Liver (tissue), 9 donors: ENCODE measurements around the gene ZNRF2. TPM values are rescaled to one million over a fixed set of nuclear protein-coding genes. Genes with fewer than 3 reads are reported as not detected.

ENCODE experiments used
- DNase-seq: peaks from one replicate; pipeline ENCODE4 v3.0.0-alpha.2; 2017; ENCODE audit warnings: low spot score
- H3K27ac ChIP-seq, 2 donors: one replicate each; pipeline ENCODE4 v1.7.0; 2013; ENCODE audit warnings: inconsistent platforms in 2 of 2, low read length in 2 of 2, control low read depth in 1 of 2, low read depth in 1 of 2, mild to moderate bottlenecking in 1 of 2
- H3K27me3 ChIP-seq, 4 donors: one replicate each; pipeline versions ENCODE4 v1.6.1 to v1.7.0; 2013; ENCODE audit warnings: low read length in 3 of 4, inconsistent platforms in 1 of 4, mild to moderate bottlenecking in 1 of 4, moderate library complexity in 1 of 4; ENCODE audit not compliant: control insufficient read depth in 4 of 4, insufficient read depth in 4 of 4
- H3K36me3 ChIP-seq, 4 donors: one replicate each; pipeline versions ENCODE4 v1.6.1 to v1.7.0; 2013; ENCODE audit warnings: low read length in 3 of 4, mild to moderate bottlenecking in 3 of 4, low read depth in 1 of 4, moderate library complexity in 1 of 4; ENCODE audit not compliant: control insufficient read depth in 4 of 4, insufficient read depth in 3 of 4
- H3K4me1 ChIP-seq, 4 donors: one replicate each; pipeline versions ENCODE4 v1.6.1 to v1.7.0; 2013; ENCODE audit warnings: low read length in 3 of 4, mild to moderate bottlenecking in 3 of 4, moderate library complexity in 1 of 4; ENCODE audit not compliant: control insufficient read depth in 4 of 4, insufficient read depth in 4 of 4
- H3K4me3 ChIP-seq, 3 donors: one replicate each; pipeline versions ENCODE4 v1.6.1 to v1.7.0; 2013; ENCODE audit warnings: low read length in 3 of 3, control low read depth in 1 of 3, low read depth in 1 of 3, mild to moderate bottlenecking in 1 of 3
- H3K9ac ChIP-seq, 2 donors: one replicate each; pipeline ENCODE4 v1.7.0; 2013; ENCODE audit warnings: low read length in 2 of 2, mild to moderate bottlenecking in 2 of 2, moderate library complexity in 2 of 2, control low read depth in 1 of 2, low read depth in 1 of 2
- H3K9me3 ChIP-seq, 4 donors: one replicate each; pipeline versions ENCODE4 v1.6.1 to v1.7.0; 2013; ENCODE audit warnings: low read length in 3 of 4; ENCODE audit not compliant: control insufficient read depth in 4 of 4
- ATF3 ChIP-seq: IDR thresholded peaks from 2 replicates; pipeline ENCODE4 v1.6.1; 2016; ENCODE audit warnings: antibody characterized with exemption
- CTCF ChIP-seq: fragments of 150-350 bp; IDR thresholded peaks from 2 replicates; pipeline ENCODE4 v1.5.1; 2017; ENCODE audit warnings: improper control_type of control experiment, low read depth, low read length; ENCODE audit not compliant: missing input control
- EGR1 ChIP-seq, 2 donors: IDR thresholded peaks; 2 replicates each; pipeline ENCODE4 v1.6.1; 2016 to 2018; ENCODE audit warnings: antibody characterized with exemption in 2 of 2, low read depth in 2 of 2
- FOXA1 ChIP-seq: IDR thresholded peaks from 2 replicates; pipeline ENCODE4 v1.6.1; 2016; ENCODE audit warnings: antibody characterized with exemption
- FOXA2 ChIP-seq: IDR thresholded peaks from 2 replicates; pipeline ENCODE4 v1.6.1; 2016; ENCODE audit warnings: antibody characterized with exemption
- GABPA ChIP-seq, 2 donors: IDR thresholded peaks in 1 of 2; conservative IDR thresholded peaks in 1 of 2; 2 replicates each; pipeline ENCODE4 v1.6.1; 2016; ENCODE audit warnings: antibody characterized with exemption in 2 of 2, mild to moderate bottlenecking in 1 of 2, moderate library complexity in 1 of 2
- HNF4A ChIP-seq, 2 donors: conservative IDR thresholded peaks; 2 replicates each; pipeline ENCODE4 v1.6.1; 2016; ENCODE audit warnings: antibody characterized with exemption in 2 of 2, mild to moderate bottlenecking in 2 of 2
- HNF4G ChIP-seq: IDR thresholded peaks from 2 replicates; pipeline ENCODE4 v1.6.1; 2016; ENCODE audit warnings: antibody characterized with exemption
- JUND ChIP-seq, 2 donors: IDR thresholded peaks; 2 replicates each; pipeline ENCODE4 v1.6.1; 2016; ENCODE audit warnings: antibody characterized with exemption in 2 of 2
- MAX ChIP-seq: IDR thresholded peaks from 2 replicates; pipeline ENCODE4 v1.6.1; 2016; ENCODE audit warnings: antibody characterized with exemption
- NR2F2 ChIP-seq: IDR thresholded peaks from 2 replicates; pipeline ENCODE4 v1.6.1; 2016; ENCODE audit warnings: antibody characterized with exemption
- RAD21 ChIP-seq, 2 donors: IDR thresholded peaks; 2 replicates each; pipeline ENCODE4 v1.6.1; 2016; ENCODE audit warnings: antibody characterized with exemption in 2 of 2, mild to moderate bottlenecking in 2 of 2
- REST ChIP-seq: IDR thresholded peaks from 2 replicates; pipeline ENCODE4 v1.6.1; 2016; ENCODE audit warnings: antibody characterized with exemption, mild to moderate bottlenecking
- RXRA ChIP-seq, 2 donors: IDR thresholded peaks; 2 replicates each; pipeline ENCODE4 v1.6.1; 2017 to 2018; ENCODE audit warnings: antibody characterized with exemption in 2 of 2, mild to moderate bottlenecking in 1 of 2
- SP1 ChIP-seq: IDR thresholded peaks from 2 replicates; pipeline ENCODE4 v1.6.1; 2018; ENCODE audit warnings: antibody characterized with exemption, mild to moderate bottlenecking
- TAF1 ChIP-seq: conservative IDR thresholded peaks from 2 replicates; pipeline ENCODE4 v1.6.1; 2016; ENCODE audit warnings: antibody characterized with exemption, mild to moderate bottlenecking
- YY1 ChIP-seq: IDR thresholded peaks from 2 replicates; pipeline ENCODE4 v1.6.1; 2016; ENCODE audit warnings: antibody characterized with exemption, mild to moderate bottlenecking
- ZBTB33 ChIP-seq: IDR thresholded peaks from 2 replicates; pipeline ENCODE4 v1.6.1; 2016; ENCODE audit warnings: antibody characterized with exemption
- WGBS: extraction: QIAGEN DNeasy Blood & Tissue Kit; methylation state at CpG from one replicate; pipeline ENCODE4 v1.1.7; 2013; 5-methylcytosine and 5-hydroxymethylcytosine counted together
- polyA plus RNA-seq, 2 donors: library from polyadenylated mRNA; stranded (reverse) in 1 of 2; unstranded in 1 of 2; fragments of 200-250 nt in 1 of 2; fragments of >200 nt in 1 of 2; fragmentation: Nextera tagmentation in 1 of 2; extraction: Ambion mirVana in 1 of 2; gene quantifications; one replicate each; pipeline versions ENCODE4 v1.2.1 to v1.2.3, GENCODE V29; 2013 to 2015
- total RNA-seq, 2 donors: library from RNA; depleted of rRNA; stranded (reverse); fragments of >200 nt; gene quantifications; one replicate each; pipeline ENCODE4 v1.2.3, GENCODE V29; 2014
- donor health status: healthy.
- donor health status: healthy.
- donor health status: healthy.
- donor health status: healthy.
- donor health status: healthy.

Gene ZNRF2
- total and polyA plus RNA-seq, 4 donors: 6.9 to 30.0 (median 12.7) TPM

- Histone ChIP-seq H3K27ac (no peak overlapping the region), H3K4me3 (no peak overlapping the region), H3K36me3 (peaks cover 0 to 3% (median 0%) of the 10 kb centered on the region in 4 donors), H3K9me3 (no peaks in the 10 kb centered on the region), H3K4me1 (no peaks in the 10 kb centered on the region), H3K9ac (no peak overlapping the region), H3K27me3 (no peaks in the 10 kb centered on the region)
- TF ChIP-seq MAX (no peak), HNF4G (no peak), GABPA (IDR thresholded peaks at IDR 0.05 in 1 of 2, conservative IDR thresholded peaks at IDR 0.05 in 1 of 2) (no peak), TAF1 (no peak), SP1 (no peak), REST (no peak), NR2F2 (no peak), FOXA2 (no peak), CTCF (no peak), YY1 (no peak), EGR1 (IDR thresholded peaks at IDR 0.05; ENCODE audit: low read depth in 2 of 2) (no peak), HNF4A (conservative IDR thresholded peaks at IDR 0.05) (no peak), ATF3 (no peak), JUND (IDR thresholded peaks at IDR 0.05) (no peak), RAD21 (IDR thresholded peaks at IDR 0.05) (no peak), RXRA (IDR thresholded peaks at IDR 0.05) (no peak), FOXA1 (no peak), ZBTB33 (no peak)
- WGBS: 99% methylated on average over 6 of the region's 6 CpGs
- DNase-seq: no peak
Observed at GRCh38 chr7:30391806-30392205, 107.4 kb downstream of the ZNRF2 start.

- Histone ChIP-seq H3K9me3 (no peaks in the 10 kb centered on the region), H3K27ac (no peak overlapping the region), H3K9ac (no peak overlapping the region), H3K36me3 (no peaks in the 10 kb centered on the region), H3K27me3 (no peaks in the 10 kb centered on the region), H3K4me3 (no peak overlapping the region), H3K4me1 (no peaks in the 10 kb centered on the region)
- no peak for DNase-seq
- TF ChIP-seq HNF4G: no peak
- no peak for TF ChIP-seq NR2F2
- TF ChIP-seq YY1: no peak
- no peak for TF ChIP-seq FOXA2
- TF ChIP-seq JUND (IDR thresholded peaks at IDR 0.05): no peak
- no peak for TF ChIP-seq FOXA1
- TF ChIP-seq CTCF: no peak
- no peak for TF ChIP-seq EGR1 (IDR thresholded peaks at IDR 0.05; ENCODE audit: low read depth in 2 of 2)
- TF ChIP-seq ATF3: no peak
- no peak for TF ChIP-seq MAX
- TF ChIP-seq ZBTB33: no peak
- 98% methylated on average over 4 of the region's 4 CpGs for WGBS
Observed at GRCh38 chr7:30395676-30396075, 111.3 kb downstream of the ZNRF2 start.
